Activated CD4-positive, alpha-beta T cell treated with anti-CD3 and anti-CD28 coated beads, Interleukin-2, amount 50 U/mL, for 24 hours (primary cell): ENCODE measurements around the gene TTC33.
"Not testable (repeated sequence)": the region's sequence is repeated elsewhere in the genome, so short reads cannot be mapped to it uniquely, and the experiment has no call there.

Experiments
- DNase-seq, 2 donors: peaks; one replicate each; pipeline ENCODE4 v3.0.0-alpha.2; 2020; ENCODE audit warnings: low read depth in 1 of 2, low spot score in 1 of 2

Gene TTC33

GRCh38 chr5:40720069-40720468, 35.7 kb downstream of the TTC33 start:
- DNase-seq: no peak

- no peak for DNase-seq
Observed at GRCh38 chr5:40717281-40717680, 38.5 kb downstream of the TTC33 start.

GRCh38 chr5:40716590-40716989, 39.2 kb downstream of the TTC33 start:
- no peak for DNase-seq

GRCh38 chr5:40716000-40716399, 39.8 kb downstream of the TTC33 start:
- no peak for DNase-seq

- DNase-seq: no peak
Observed at GRCh38 chr5:40714001-40714400, 41.8 kb downstream of the TTC33 start.

- not testable (repeated sequence) for DNase-seq
Observed at GRCh38 chr5:40710575-40710974, 45.2 kb downstream of the TTC33 start.

- not testable (repeated sequence) for DNase-seq
Observed at GRCh38 chr5:40705484-40705883, 50.3 kb downstream of the TTC33 start.

GRCh38 chr5:40702027-40702426, 53.7 kb downstream of the TTC33 start:
- not testable (repeated sequence) for DNase-seq

GRCh38 chr5:40700116-40700782, 55.5 kb downstream of the TTC33 start:
- DNase-seq: no peak

- no peak for DNase-seq
Observed at GRCh38 chr5:40694433-40694832, 61.3 kb downstream of the TTC33 start.

- DNase-seq: no peak
Observed at GRCh38 chr5:40691894-40692293, 63.9 kb downstream of the TTC33 start.

GRCh38 chr5:40690267-40690666, 65.5 kb downstream of the TTC33 start:
- DNase-seq: no peak

GRCh38 chr5:40689438-40689837, 66.3 kb downstream of the TTC33 start:
- peak in 1 of 2 donors; percentile 73 for DNase-seq

GRCh38 chr5:40688996-40689395, 66.8 kb downstream of the TTC33 start:
- DNase-seq: no peak

GRCh38 chr5:40688127-40688761, 67.5 kb downstream of the TTC33 start:
- DNase-seq: peak; percentile 69 to 84

- DNase-seq: no peak
Observed at GRCh38 chr5:40687321-40687720, 68.4 kb downstream of the TTC33 start.

GRCh38 chr5:40685976-40686486, 69.7 kb downstream of the TTC33 start:
- DNase-seq: no peak

- no peak for DNase-seq
Observed at GRCh38 chr5:40685193-40685592, 70.6 kb downstream of the TTC33 start.

- no peak for DNase-seq
Observed at GRCh38 chr5:40683305-40683704, 72.5 kb downstream of the TTC33 start.

- DNase-seq: no peak
Observed at GRCh38 chr5:40682154-40683017, 73.4 kb downstream of the TTC33 start.

GRCh38 chr5:40681363-40682153, 74.2 kb downstream of the TTC33 start:
- no peak for DNase-seq
